ENCODE measurements around the gene KIF1B. TPM values are rescaled to one million over a fixed set of nuclear protein-coding genes. Genes with fewer than 3 reads are reported as not detected.

KIF1B gene
- total RNA-seq, 1 experiment from 2014 or later = 28.1 TPM

GRCh38 chr1:10178597-10179405 is 31.6 kb upstream of the KIF1B start:
- intact Hi-C loops (cut with micrococcal nuclease) = no loop called here
- Histone ChIP-seq H3K4me3 (replicated peaks in 1 of 2; ENCODE audit: low read depth in 1 of 2, low read length in 2 of 2) (no peak overlapping the region), H3K36me3 (ENCODE audit: control insufficient read depth in 1 of 2, insufficient read depth in 2 of 2, low read length in 2 of 2) (no peaks in the 10 kb centered on the region; a peak in 1 of 4 replicates), H3K9me3 (ENCODE audit: control insufficient read depth in 1 of 2, insufficient read depth in 1 of 2, low read depth in 1 of 2, low read length in 2 of 2) (no peaks in the 10 kb centered on the region), H3K79me2 (ENCODE audit: insufficient read depth, low read length) (no peaks in the 10 kb centered on the region), H3K9ac (ENCODE audit: low read length) (no peak overlapping the region), H3K27ac (ENCODE audit: low read depth, low read length) (no peak overlapping the region), H3K4me1 (ENCODE audit: control insufficient read depth in 1 of 2, insufficient read depth in 2 of 2, low read length in 2 of 2) (no peaks in the 10 kb centered on the region), H3K4me2 (ENCODE audit: low read length) (no peak overlapping the region), H2AFZ (ENCODE audit: low read depth, low read length, poor library complexity, severe bottlenecking) (no peak overlapping the region), H3K27me3 (ENCODE audit: insufficient read depth, low read length) (no peaks in the 10 kb centered on the region), H3K9me2 (ENCODE audit: insufficient read depth) (no peaks in the 10 kb centered on the region), H4K20me1 (ENCODE audit: insufficient read depth) (no peaks in the 10 kb centered on the region)
- TF ChIP-seq EZH2 (IDR thresholded peaks at IDR 0.05) (no peak), POLR2A (IDR thresholded peaks at IDR 0.05; ENCODE audit: borderline replicate concordance, extremely low read depth, insufficient read depth, insufficient read length) (no peak), ELF1 (IDR thresholded peaks at IDR 0.05; ENCODE audit: borderline replicate concordance, low read depth) (no peak), CBX3 (IDR thresholded peaks at IDR 0.05; ENCODE audit: low read depth) (no peak), REST (IDR thresholded peaks at IDR 0.05; ENCODE audit: low read depth) (no peak), ATF3 (IDR thresholded peaks at IDR 0.05) (no peak), FOSL1 (IDR thresholded peaks at IDR 0.05; ENCODE audit: low read depth) (no peak), CTCF (IDR thresholded peaks at IDR 0.05 in 2 of 3, conservative IDR thresholded peaks at IDR 0.05 in 1 of 3; ENCODE audit: borderline replicate concordance in 1 of 3, insufficient read depth in 1 of 3, low read depth in 2 of 3, low read length in 2 of 3) (no peak), EGR1 (IDR thresholded peaks at IDR 0.05; ENCODE audit: low read depth) (no peak), RAD21 (IDR thresholded peaks at IDR 0.05; ENCODE audit: low read depth) (no peak), ZBTB33 (IDR thresholded peaks at IDR 0.05; ENCODE audit: extremely low read depth, insufficient replicate concordance, low read length) (no peak), TCF7L2 (IDR thresholded peaks at IDR 0.05; ENCODE audit: borderline replicate concordance, extremely low read depth, insufficient read depth, insufficient read length) (no peak), SRF (IDR thresholded peaks at IDR 0.05; ENCODE audit: low read depth) (no peak), EZH2phosphoT487 (IDR thresholded peaks at IDR 0.05; ENCODE audit: borderline replicate concordance) (no peak), CEBPB (IDR thresholded peaks at IDR 0.05; ENCODE audit: low read depth) (no peak), SIN3A (IDR thresholded peaks at IDR 0.05; ENCODE audit: low read depth) (no peak), MAX (IDR thresholded peaks at IDR 0.05) (no peak), SP1 (IDR thresholded peaks at IDR 0.05; ENCODE audit: low read depth) (no peak), YY1 (IDR thresholded peaks at IDR 0.05; ENCODE audit: extremely low read depth, insufficient replicate concordance, low read depth, low read length) (no peak), JUND (IDR thresholded peaks at IDR 0.05) (no peak)
- ATAC-seq (no peak), DNase-seq (ENCODE audit: low read depth, low spot score) (no peak)
- no TSS peak for BruUV-seq (replicated peaks)
- ChIA-PET RAD21 (ENCODE audit: low non-redundant PET in 1 of 2, low total read pairs in 2 of 2, uncharacterized antibody in 2 of 2, unreplicated experiment in 2 of 2) (no interaction called here), CTCF (no interaction called here), POLR2A (no interaction called here)

Measured in HCT116 (cell line).